Activated naive CD8-positive, alpha-beta T cell treated with anti-CD3 and anti-CD28 coated beads, Interleukin-2, amount 10 ng/mL, durations not matched to agents 7 days and 5 days (primary cell): Measurements from ENCODE around the gene ZFP3. TPM values are rescaled to one million over a fixed set of nuclear protein-coding genes. Genes with fewer than 3 reads are reported as not detected.
"Not testable (repeated sequence)": the region's sequence is repeated elsewhere in the genome, so short reads cannot be mapped to it uniquely, and the experiment has no call there.

Experiments used
- ATAC-seq: fragments of 150-1000 bp; cut with Tn5 transposase; one replicate; pipeline ENCODE4 v1.10.0; 2021; ENCODE audit warnings: low read depth, moderate library complexity
- POLR2A ChIA-PET: fragments of 350-600 bp; sonication (Branson Sonifier 250); formaldehyde crosslinking; loops from one replicate; lab custom pipeline; 2021; ENCODE audit warnings: antibody characterized with exemption; lab: Charles Lee
- DNase-seq: peaks from one replicate; pipeline ENCODE4 v3.0.0; 2021
- H3K27ac Mint-ChIP-seq: one replicate; pipeline ENCODE4 v1.8.0; 2022; ENCODE audit warnings: mild to moderate bottlenecking, mixed read lengths
- H3K27me3 Mint-ChIP-seq: one replicate; pipeline ENCODE4 v1.8.0; 2022; ENCODE audit warnings: mild to moderate bottlenecking, moderate library complexity, mixed read lengths
- H3K36me3 Mint-ChIP-seq: one replicate; pipeline ENCODE4 v1.8.0; 2021; ENCODE audit warnings: mild to moderate bottlenecking, mixed read lengths
- H3K4me1 Mint-ChIP-seq: one replicate; pipeline ENCODE4 v1.8.0; 2021; ENCODE audit warnings: mixed read lengths
- H3K4me3 Mint-ChIP-seq: one replicate; pipeline ENCODE4 v1.8.0; 2022; ENCODE audit warnings: mild to moderate bottlenecking, moderate library complexity, mixed read lengths
- H3K9me3 Mint-ChIP-seq: one replicate; pipeline ENCODE4 v1.8.0; 2021; ENCODE audit warnings: mixed read lengths
- total RNA-seq, 2 experiments: library from RNA; stranded (reverse); gene quantifications; one replicate each; pipeline ENCODE4 v1.2.3, GENCODE V29; 2021

The ZFP3 gene
- total RNA-seq, 2 experiments from 2014 or later: 7.3 to 8.3 TPM

GRCh38 chr17:5096731-5097100 lies 18.4 kb downstream of the ZFP3 start:
- DNase-seq (no peak), ATAC-seq (no peak)
- POLR2A ChIA-PET: no interaction called here
- Mint-ChIP-seq H3K27ac (no peak overlapping the region), H3K27me3 (peaks cover 16% of the 10 kb centered on the region), H3K4me3 (peak overlapping the region; percentile 10), H3K36me3 (peaks cover 34% of the 10 kb centered on the region), H3K4me1 (peaks cover 1% of the 10 kb centered on the region), H3K9me3 (peaks cover 45% of the 10 kb centered on the region)

DNA sequence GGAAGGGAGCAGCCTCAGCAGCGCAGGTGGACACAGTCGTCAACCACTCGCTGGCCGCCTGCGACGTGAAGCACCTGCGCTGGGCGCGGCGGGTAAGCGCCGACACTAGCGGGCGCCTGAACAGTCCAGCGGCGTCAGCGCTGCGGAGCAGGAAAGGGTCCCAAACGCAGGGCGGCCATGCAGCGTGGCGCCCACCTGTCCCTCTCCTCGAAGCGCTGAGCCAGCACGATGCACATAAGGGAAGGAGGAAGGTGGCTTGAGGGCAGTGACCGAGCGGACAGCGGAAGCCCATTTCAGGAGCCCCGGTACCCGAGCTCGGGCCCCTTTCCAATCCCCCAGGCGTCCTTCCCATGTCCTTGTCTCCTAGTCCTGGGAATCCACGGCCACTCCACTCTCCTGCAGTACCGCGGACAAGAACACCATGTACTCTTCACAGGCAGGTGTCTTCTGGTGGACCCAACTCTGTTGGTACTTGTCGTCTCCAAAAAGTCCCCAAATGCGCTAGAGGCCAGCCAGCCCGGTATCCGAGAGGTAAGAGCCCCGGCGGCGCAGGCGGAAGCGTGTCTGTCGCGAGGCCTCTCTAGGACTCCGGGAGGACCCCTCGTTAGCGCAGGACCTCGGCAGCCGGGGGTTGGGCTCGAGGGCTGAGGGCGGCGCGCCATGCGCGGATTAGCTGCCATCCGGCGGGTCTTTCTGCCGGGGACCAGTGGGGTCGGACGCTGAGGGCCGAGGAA lies 19.0 kb downstream of the ZFP3 start:
- Mint-ChIP-seq H3K4me3 (peak overlapping the region; percentile 39), H3K27ac (peak overlapping the region; percentile 34), H3K36me3 (peaks cover 28% of the 10 kb centered on the region), H3K9me3 (peaks cover 39% of the 10 kb centered on the region), H3K27me3 (peaks cover 16% of the 10 kb centered on the region), H3K4me1 (peaks cover 1% of the 10 kb centered on the region)
- peak; percentile 45 for DNase-seq
- ATAC-seq: no peak
- POLR2A ChIA-PET: no interaction called here

DNA sequence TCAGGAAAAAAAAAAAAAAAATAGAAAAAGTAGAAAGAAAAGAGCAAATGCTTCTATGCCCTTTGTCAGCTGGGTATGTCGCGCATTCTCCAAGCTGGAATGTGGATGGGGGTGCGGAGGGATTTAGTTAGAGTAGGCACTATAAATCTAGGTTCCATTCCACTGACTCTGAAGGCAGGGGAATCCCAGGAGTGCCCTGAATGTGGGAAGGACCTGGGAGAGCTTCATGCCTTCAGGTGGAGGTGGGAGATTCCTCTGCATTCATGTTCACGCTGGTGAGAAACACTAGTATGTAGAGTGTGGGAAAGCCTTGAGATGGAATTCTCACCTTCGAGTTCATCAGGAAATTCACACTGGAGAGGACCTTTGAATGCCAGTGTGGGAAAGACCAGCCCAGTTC lies 21.0 kb downstream of the ZFP3 start:
- Mint-ChIP-seq H3K9me3 (peaks cover 38% of the 10 kb centered on the region), H3K27ac (no peak overlapping the region), H3K4me1 (peaks cover 1% of the 10 kb centered on the region), H3K36me3 (peaks cover 28% of the 10 kb centered on the region), H3K27me3 (peaks cover 16% of the 10 kb centered on the region), H3K4me3 (no peak overlapping the region)
- POLR2A ChIA-PET: no interaction called here
- DNase-seq: no peak
- no peak for ATAC-seq

DNA sequence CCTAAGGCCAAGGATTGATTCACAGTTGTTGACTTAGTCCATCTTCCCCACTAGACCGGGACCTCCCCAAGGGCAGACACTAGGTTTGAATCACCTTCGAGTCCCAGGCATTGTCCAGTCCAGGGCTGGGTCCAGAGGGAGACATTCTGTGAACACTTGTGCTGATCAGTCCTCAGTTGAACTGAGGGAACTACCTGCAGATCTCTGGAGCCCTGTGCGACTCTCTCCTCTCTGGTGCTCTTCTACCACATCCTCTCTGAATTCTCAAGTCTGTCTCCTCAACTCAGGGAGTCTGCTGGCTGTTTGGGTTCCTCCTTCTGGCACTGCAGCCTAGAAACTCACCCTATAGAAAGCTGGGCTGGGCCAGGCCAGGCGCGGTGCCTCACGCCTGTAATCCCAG lies 22.6 kb downstream of the ZFP3 start:
- Mint-ChIP-seq H3K4me3 (no peak overlapping the region), H3K36me3 (peaks cover 32% of the 10 kb centered on the region), H3K27ac (no peak overlapping the region), H3K9me3 (peaks cover 31% of the 10 kb centered on the region), H3K27me3 (peaks cover 15% of the 10 kb centered on the region), H3K4me1 (peaks cover 1% of the 10 kb centered on the region)
- DNase-seq (no peak), ATAC-seq (no peak)
- POLR2A ChIA-PET: no interaction called here

DNA sequence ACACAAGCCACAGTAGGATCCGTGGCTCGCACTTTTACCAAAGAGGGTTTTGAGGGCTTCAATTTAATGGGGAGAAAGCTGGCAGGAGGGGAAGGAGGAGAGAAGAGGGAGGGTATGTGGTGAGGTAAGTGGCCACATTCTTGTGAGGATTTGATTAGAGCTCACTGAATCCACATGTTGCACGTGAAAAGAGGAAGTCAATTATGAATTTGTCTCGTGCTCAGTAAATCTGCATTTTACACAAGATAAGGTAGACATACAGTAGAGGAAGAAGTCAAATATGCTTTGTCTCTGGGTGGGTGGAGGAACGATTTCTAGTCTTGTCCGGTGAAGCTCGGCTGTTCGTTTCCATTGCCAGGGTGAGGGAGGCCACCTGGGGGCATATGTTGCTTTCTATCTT lies 32.5 kb downstream of the ZFP3 start:
- H3K27me3 Mint-ChIP-seq: peaks cover 5% of the 10 kb centered on the region
- POLR2A ChIA-PET: interaction anchor here (0.7 to 1.1 kb wide), 3 partner anchors 21 to 80 kb away, joined by 3 read pairs; partner anchors contain the start of gene ZFP3
- H3K36me3 Mint-ChIP-seq: peaks cover 66% of the 10 kb centered on the region
- DNase-seq: no peak
- peaks cover 10% of the 10 kb centered on the region for H3K9me3 Mint-ChIP-seq
- H3K4me1 Mint-ChIP-seq: peaks cover 11% of the 10 kb centered on the region
- no peak for ATAC-seq
- peak overlapping the region; percentile 84 for H3K4me3 Mint-ChIP-seq
- H3K27ac Mint-ChIP-seq: peak overlapping the region; percentile 79

- Mint-ChIP-seq H3K4me1 (peaks cover 11% of the 10 kb centered on the region), H3K9me3 (peaks cover 4% of the 10 kb centered on the region), H3K27ac (peak within 1 kb of the TSS; percentile 79), H3K4me3 (peak within 1 kb of the TSS; percentile 84), H3K36me3 (peaks cover 59% of the 10 kb centered on the region), H3K27me3 (peaks cover 9% of the 10 kb centered on the region)
- DNase-seq: peak; percentile 93
- POLR2A ChIA-PET: interaction anchor here (0.5 to 1.1 kb wide), 2 partner anchors 33 to 912 kb away, joined by 3 read pairs; partner anchors contain the start of gene ZFP3
- peak; percentile 95 for ATAC-seq
Observed at GRCh38 chr17:5111402-5112204, 33.3 kb downstream of the ZFP3 start, which contains the start of gene ZNF232. Gene ZNF232, minus strand, starts transcription at chr17:5111878. Its CDS starts 56 bp downstream, at chr17:5111822.

- ATAC-seq: no peak
Observed at GRCh38 chr17:5115673-5116651, 37.7 kb downstream of the ZFP3 start, which contains the start of gene USP6. Gene USP6, plus strand, starts transcription at chr17:5116032. Its CDS starts 14,336 bp downstream, at chr17:5130368.

GRCh38 chr17:5118219-5118618 lies 40.0 kb downstream of the ZFP3 start:
- H3K9me3 Mint-ChIP-seq: peaks cover 4% of the 10 kb centered on the region
- H3K27ac Mint-ChIP-seq: no peak overlapping the region
- H3K36me3 Mint-ChIP-seq: peaks cover 23% of the 10 kb centered on the region
- no peak overlapping the region for H3K4me3 Mint-ChIP-seq
- POLR2A ChIA-PET: no interaction called here
- H3K4me1 Mint-ChIP-seq: no peaks in the 10 kb centered on the region
- ATAC-seq: no peak
- peaks cover 51% of the 10 kb centered on the region for H3K27me3 Mint-ChIP-seq
- DNase-seq: peak; percentile 16

More at GRCh38 chr17:5115673-5116651, 37.7 kb downstream of the ZFP3 start, which contains the start of gene USP6:
- DNase-seq: peak; percentile 29
- POLR2A ChIA-PET: no interaction called here
- H3K4me3 Mint-ChIP-seq: no peak within 1 kb of the TSS
- H3K27ac Mint-ChIP-seq: no peak within 1 kb of the TSS
- peaks cover 4% of the 10 kb centered on the region for H3K9me3 Mint-ChIP-seq
- peaks cover 25% of the 10 kb centered on the region for H3K36me3 Mint-ChIP-seq
- peaks cover 2% of the 10 kb centered on the region for H3K4me1 Mint-ChIP-seq
- peaks cover 40% of the 10 kb centered on the region for H3K27me3 Mint-ChIP-seq

- peaks cover 7% of the 10 kb centered on the region for H3K36me3 Mint-ChIP-seq
- H3K4me3 Mint-ChIP-seq: no peak overlapping the region
- ATAC-seq (no peak), DNase-seq (no peak)
- H3K27ac Mint-ChIP-seq: no peak overlapping the region
- H3K27me3 Mint-ChIP-seq: peaks cover 60% of the 10 kb centered on the region
- POLR2A ChIA-PET: no interaction called here
- no peaks in the 10 kb centered on the region for H3K4me1 Mint-ChIP-seq
- peaks cover 4% of the 10 kb centered on the region for H3K9me3 Mint-ChIP-seq
Observed at GRCh38 chr17:5120036-5120435, 41.8 kb downstream of the ZFP3 start.

- H3K27ac Mint-ChIP-seq, H3K4me1 Mint-ChIP-seq, POLR2A ChIA-PET, H3K36me3 Mint-ChIP-seq, DNase-seq, ATAC-seq, H3K9me3 Mint-ChIP-seq, H3K4me3 Mint-ChIP-seq: not testable (repeated sequence)
- peaks cover 55% of the 10 kb centered on the region for H3K27me3 Mint-ChIP-seq
Observed at GRCh38 chr17:5120436-5121185, 42.3 kb downstream of the ZFP3 start.

DNA sequence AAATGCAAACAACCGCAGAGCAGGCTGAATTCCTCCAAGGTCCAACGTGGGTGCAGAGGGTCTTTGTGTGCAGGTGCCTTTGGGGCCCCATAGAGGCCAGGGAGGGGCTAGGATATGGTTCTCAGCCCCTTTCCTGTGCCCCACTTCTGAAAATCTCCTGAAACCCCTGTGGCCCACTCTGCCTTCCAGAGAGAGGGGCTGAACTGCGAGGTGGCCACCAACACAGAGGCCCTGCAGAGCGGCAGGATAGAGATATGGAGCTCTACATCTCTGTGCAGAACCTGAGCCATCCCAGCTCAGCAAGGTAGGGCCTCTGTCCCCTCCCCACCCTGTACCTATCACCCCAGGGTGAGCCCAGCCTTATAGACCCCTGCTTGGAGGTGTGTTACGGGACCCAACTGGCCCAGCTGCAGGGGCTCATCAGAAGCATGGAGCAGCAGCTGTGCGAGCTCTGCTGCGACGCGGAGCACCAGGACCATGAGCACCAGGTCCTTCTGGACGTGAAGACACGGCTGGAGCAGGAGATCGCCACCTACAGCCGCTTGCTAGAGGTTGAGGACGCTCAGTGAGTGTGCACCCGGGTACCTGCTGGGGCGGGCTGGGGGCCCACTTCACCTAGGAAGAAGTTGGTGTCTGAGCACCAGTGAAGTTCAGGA lies 43.0 kb downstream of the ZFP3 start:
- peaks cover 6% of the 10 kb centered on the region for H3K36me3 Mint-ChIP-seq
- POLR2A ChIA-PET: no interaction called here
- ATAC-seq (no peak), DNase-seq (peak; percentile 24)
- H3K4me3 Mint-ChIP-seq: no peak overlapping the region
- peaks cover 54% of the 10 kb centered on the region for H3K27me3 Mint-ChIP-seq
- H3K9me3 Mint-ChIP-seq: peaks cover 4% of the 10 kb centered on the region
- H3K4me1 Mint-ChIP-seq: no peaks in the 10 kb centered on the region
- H3K27ac Mint-ChIP-seq: no peak overlapping the region

DNA sequence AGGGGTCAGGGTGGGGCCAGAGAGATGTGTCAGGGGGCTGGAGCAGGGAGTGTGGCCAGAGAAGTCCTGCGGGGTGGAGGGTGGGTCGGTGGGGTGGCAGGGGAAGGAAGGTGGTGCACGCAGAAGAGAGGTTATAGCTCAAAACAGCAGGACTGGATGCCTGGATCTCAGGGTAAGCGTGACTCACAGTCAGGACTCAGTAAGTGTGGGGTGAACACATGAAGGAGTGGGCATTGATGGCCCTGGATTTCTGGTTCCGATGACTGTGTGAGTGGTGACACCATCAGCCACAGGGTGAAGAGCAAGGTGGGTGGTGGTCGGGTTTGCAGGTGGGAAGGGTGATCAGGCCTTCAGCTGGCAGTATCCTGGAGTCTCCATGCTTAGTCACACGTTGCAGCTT lies 43.8 kb downstream of the ZFP3 start:
- H3K36me3 Mint-ChIP-seq, H3K9me3 Mint-ChIP-seq, H3K27ac Mint-ChIP-seq, H3K4me3 Mint-ChIP-seq, POLR2A ChIA-PET, H3K4me1 Mint-ChIP-seq, ATAC-seq: not testable (repeated sequence)
- H3K27me3 Mint-ChIP-seq: peaks cover 48% of the 10 kb centered on the region
- peak; percentile 21 for DNase-seq
